Mucosa of rectum (tissue), 2 donors: ENCODE measurements around the gene NBR1.
"Not testable (repeated sequence)": the region's sequence is repeated elsewhere in the genome, so short reads cannot be mapped to it uniquely, and the experiment has no call there.

Experiments used
- H3K27ac ChIP-seq, 2 donors: one replicate each; pipeline ENCODE4 v1.7.0; 2013; ENCODE audit warnings: inconsistent platforms in 2 of 2, low read depth in 2 of 2, low read length in 2 of 2
- H3K27me3 ChIP-seq, 2 donors: one replicate each; pipeline ENCODE4 v1.7.0; 2013; ENCODE audit warnings: low read length in 2 of 2; ENCODE audit not compliant: control insufficient read depth in 2 of 2, insufficient read depth in 2 of 2
- H3K36me3 ChIP-seq, 2 donors: one replicate each; pipeline ENCODE4 v1.7.0; 2013; ENCODE audit warnings: low read length in 2 of 2; ENCODE audit not compliant: control insufficient read depth in 2 of 2, insufficient read depth in 2 of 2
- H3K4me1 ChIP-seq, 2 donors: one replicate each; pipeline ENCODE4 v1.7.0; 2013; ENCODE audit warnings: low read length in 2 of 2, mild to moderate bottlenecking in 1 of 2; ENCODE audit not compliant: control insufficient read depth in 2 of 2, insufficient read depth in 2 of 2
- H3K4me3 ChIP-seq, 2 donors: one replicate each; pipeline ENCODE4 v1.7.0; 2013; ENCODE audit warnings: low read length in 2 of 2
- H3K9ac ChIP-seq, 2 donors: one replicate each; pipeline ENCODE4 v1.7.0; 2013; ENCODE audit warnings: low read length in 2 of 2, low read depth in 1 of 2, mild to moderate bottlenecking in 1 of 2
- H3K9me3 ChIP-seq, 2 donors: one replicate each; pipeline ENCODE4 v1.7.0; 2013; ENCODE audit warnings: low read length in 2 of 2; ENCODE audit not compliant: control insufficient read depth in 2 of 2
- donor health status: healthy.
- donor health status: Normal muscosa, but diverticular disease.

The NBR1 gene

DNA sequence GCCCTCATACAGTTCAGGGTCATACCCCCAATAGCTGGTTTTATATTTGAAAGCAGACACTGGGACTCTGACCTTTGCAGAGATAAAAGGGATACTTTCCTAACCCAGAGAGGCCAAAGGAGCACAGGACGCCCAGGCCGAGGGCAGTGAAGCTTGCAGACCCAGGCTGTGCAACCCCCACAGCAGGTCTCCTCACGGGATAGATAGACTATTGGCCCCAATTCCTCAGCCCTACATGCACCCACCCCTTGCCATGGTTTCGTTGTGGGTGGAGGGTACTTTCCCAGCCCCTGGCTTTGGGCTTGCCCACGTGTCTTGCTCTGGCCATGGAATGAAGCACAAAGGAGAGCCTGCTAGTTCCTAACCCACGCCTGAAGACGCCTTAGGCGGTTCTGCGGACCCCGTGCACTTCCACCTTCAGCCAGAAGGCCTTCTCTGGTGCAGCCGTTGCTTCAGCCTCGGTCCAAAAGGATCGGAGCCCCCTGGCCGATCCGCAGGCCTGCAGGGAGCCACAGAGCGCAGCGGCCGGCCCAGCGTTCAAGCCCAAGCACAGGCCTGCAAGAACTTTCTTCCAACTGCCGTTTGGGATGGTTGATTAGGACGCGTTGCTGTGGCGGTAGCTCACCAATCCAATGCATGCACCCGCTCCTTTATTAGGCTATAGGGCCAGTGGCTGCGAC is 36.1 kb upstream of the NBR1 start:
- Histone ChIP-seq H3K36me3 (peaks cover 12 to 17% of the 10 kb centered on the region in 2 donors), H3K4me3 (no peak overlapping the region), H3K4me1 (no peaks in the 10 kb centered on the region), H3K27ac (no peak overlapping the region), H3K27me3 (no peaks in the 10 kb centered on the region), H3K9me3 (no peaks in the 10 kb centered on the region), H3K9ac (no peak overlapping the region)

DNA sequence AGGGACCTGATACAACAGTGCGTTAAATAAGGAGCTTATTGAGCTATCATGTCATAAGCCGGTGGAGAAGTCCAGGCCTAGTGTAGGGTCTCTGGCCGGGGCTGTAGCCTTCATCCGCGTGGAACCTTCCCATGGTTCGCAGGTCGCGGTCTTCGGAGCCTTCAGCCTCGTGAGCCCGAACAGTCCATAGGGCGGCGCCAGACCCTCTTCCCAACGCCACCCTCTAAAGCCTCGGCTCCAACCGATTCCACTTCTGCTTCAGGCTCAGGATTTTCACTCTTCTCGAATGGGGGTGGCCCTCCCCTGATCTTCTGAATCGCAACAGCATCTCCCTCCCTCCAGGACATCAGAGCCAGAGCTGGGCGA is 35.6 kb upstream of the NBR1 start:
- Histone ChIP-seq H3K27ac (no peak overlapping the region), H3K36me3 (peaks cover 12 to 17% of the 10 kb centered on the region in 2 donors), H3K4me3 (no peak overlapping the region), H3K4me1 (no peaks in the 10 kb centered on the region), H3K9ac (no peak overlapping the region), H3K27me3 (no peaks in the 10 kb centered on the region), H3K9me3 (no peaks in the 10 kb centered on the region)

DNA sequence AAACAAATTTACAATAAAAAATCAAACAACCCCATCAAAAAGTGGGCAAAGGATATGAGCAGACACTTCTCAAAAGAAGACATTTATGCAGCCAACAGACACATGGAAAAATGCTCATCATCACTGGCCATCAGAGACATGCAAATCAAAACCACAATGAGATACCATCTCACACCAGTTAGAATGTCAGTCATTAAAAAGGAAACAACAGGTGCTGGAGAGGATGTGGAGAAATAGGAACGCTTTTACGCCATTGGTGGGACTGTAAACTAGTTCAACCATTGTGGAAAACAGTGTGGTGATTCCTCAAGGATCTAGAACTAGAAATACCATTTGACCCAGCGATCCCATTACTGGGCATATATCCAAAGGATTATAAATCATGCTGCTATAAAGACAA is 34.4 kb upstream of the NBR1 start:
- H3K9me3 ChIP-seq, H3K9ac ChIP-seq, H3K27me3 ChIP-seq, H3K27ac ChIP-seq, H3K4me3 ChIP-seq, H3K4me1 ChIP-seq: not testable (repeated sequence)
- H3K36me3 ChIP-seq = peaks cover 12 to 14% of the 10 kb centered on the region in 2 donors

DNA sequence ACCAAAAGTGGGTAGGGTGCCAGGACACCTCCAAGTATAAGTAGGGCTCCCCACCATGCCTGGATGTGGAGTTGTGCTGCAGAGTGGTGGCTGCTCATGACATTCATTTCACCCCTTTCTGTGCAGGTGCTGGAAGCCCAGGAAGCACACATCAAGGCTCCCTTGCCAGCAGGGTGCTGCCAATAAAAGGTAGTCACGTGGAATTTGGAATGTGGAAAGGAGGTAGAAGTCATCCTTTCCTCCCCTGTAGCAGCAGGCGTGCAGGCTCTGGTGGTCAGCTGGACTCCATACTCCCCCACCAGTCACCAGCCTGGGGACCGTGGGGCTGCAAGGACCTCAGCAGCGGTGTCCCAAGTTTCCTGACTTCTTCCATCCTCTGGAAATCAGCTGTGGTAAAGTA is 32.5 kb upstream of the NBR1 start:
- not testable (repeated sequence) for H3K36me3 ChIP-seq, H3K27me3 ChIP-seq, H3K27ac ChIP-seq, H3K9me3 ChIP-seq, H3K9ac ChIP-seq, H3K4me1 ChIP-seq, H3K4me3 ChIP-seq

DNA sequence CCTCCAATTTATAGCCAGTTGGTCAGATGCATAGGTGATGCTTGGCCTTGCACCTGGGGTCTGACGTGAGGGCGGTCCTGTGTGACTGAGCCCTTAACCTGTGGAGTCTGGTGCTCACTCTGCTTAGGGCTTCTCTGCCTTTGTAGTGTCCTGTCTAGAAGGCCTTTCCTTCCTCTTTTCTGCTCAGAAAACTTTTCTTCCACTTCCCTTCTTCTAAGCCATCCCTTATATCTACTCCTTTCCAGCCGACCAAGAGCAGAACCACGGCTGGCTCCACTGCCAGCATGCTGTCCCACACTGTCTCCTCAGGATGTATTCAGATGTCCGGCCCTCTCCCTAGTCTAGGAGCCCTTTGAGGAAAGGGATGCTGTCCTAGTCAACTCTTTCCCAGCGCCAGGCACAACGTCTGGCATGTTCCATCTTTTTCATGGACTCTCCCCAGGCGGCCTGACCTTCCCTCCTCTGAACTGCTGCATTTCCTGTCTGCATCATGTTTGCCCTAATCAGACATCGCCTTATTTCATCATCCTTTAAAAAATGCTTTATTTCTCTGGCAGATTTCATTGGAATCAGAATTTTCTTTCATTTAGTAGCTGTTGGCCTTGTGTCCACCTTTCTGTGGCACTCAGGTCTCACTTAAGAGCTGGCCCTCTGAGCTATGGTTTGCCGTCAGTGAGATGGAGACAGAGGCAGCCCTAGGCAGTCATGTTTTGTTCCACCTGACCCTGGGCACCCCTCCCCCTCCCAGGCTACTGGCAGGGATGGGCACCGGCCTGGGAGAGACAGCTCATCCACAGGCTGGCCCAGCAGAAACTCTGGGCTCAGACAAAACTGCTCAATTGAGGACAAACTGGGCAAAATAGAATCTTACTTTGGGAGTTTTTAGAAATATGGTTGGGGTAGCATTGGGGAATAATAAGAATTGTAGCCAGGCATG is 30.4 kb upstream of the NBR1 start:
- Histone ChIP-seq H3K9ac (no peak overlapping the region), H3K36me3 (peaks cover 0 to 3% of the 10 kb centered on the region in 2 donors), H3K27ac (no peak overlapping the region), H3K4me3 (no peak overlapping the region), H3K27me3 (no peaks in the 10 kb centered on the region), H3K9me3 (no peaks in the 10 kb centered on the region), H3K4me1 (no peaks in the 10 kb centered on the region)

DNA sequence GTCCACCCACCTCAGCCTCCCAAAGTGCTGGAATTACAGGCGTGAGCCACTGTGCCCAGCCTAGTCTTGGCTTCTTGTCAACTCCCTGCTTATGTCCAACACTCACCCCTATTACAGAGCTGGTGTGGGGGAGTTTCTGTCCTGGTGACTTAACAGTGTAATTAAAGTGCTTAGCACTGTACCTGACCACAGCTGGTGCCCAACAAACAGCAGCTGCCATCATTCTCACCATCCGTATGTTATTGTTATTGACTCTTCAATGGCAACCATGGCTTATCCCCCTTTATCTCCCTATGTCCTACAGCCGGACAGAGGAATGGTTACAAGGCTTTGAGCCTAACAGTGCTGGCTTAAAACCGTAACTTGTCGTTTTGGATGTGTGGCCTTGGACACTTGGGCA is 28.9 kb upstream of the NBR1 start:
- H3K27ac ChIP-seq = no peak overlapping the region
- no peaks in the 10 kb centered on the region for H3K27me3 ChIP-seq
- H3K9ac ChIP-seq = no peak overlapping the region
- no peak overlapping the region for H3K4me3 ChIP-seq
- H3K9me3 ChIP-seq = no peaks in the 10 kb centered on the region
- H3K36me3 ChIP-seq = peaks cover 0 to 3% of the 10 kb centered on the region in 2 donors
- H3K4me1 ChIP-seq = no peaks in the 10 kb centered on the region

DNA sequence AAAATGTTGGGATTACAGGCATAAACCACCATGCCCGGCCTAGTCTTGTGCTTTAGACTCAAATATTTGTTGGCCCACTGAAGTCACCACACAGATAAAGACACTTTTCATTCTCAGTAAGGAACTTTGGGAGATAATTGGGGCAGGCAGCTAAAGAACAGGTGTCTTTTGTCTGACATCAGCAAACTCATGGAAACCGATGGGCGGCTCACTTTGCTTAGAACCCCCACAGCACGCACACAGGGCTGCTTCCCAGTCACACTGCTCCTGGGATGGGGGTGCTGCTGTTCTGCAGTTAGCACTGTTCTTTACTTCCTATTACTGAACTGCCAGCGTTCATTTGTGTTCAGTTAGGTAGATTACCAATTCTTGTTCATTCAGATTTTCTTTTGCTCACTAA is 27.8 kb upstream of the NBR1 start:
- no peak overlapping the region for H3K9ac ChIP-seq
- no peaks in the 10 kb centered on the region for H3K27me3 ChIP-seq
- H3K36me3 ChIP-seq = peaks cover 0 to 4% of the 10 kb centered on the region in 2 donors
- no peaks in the 10 kb centered on the region for H3K9me3 ChIP-seq
- H3K4me1 ChIP-seq = no peaks in the 10 kb centered on the region
- H3K4me3 ChIP-seq = no peak overlapping the region
- no peak overlapping the region for H3K27ac ChIP-seq

DNA sequence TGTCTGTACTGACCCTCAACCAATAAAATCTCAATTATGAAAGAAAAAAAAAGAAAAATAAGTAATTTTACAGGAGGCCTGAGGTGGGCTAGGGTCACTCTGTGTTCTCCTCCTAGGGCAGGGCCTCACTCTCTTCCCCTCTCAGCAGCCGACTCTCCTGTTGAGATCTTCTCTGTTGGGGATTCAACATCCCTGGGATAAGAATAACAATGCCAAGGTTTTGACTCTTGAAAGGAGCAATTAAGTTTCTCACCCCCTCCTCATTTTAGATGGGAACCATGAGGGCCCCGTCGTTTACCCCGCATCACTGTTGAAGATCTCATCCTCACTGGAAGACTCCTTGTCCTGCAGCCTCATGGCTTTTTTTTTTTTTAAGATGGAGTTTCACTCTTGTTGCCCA is 24.4 kb upstream of the NBR1 start:
- Histone ChIP-seq H3K4me1 (no peaks in the 10 kb centered on the region), H3K4me3 (no peak overlapping the region), H3K27me3 (no peaks in the 10 kb centered on the region), H3K36me3 (peaks cover 0 to 7% of the 10 kb centered on the region in 2 donors), H3K9ac (no peak overlapping the region), H3K9me3 (no peaks in the 10 kb centered on the region), H3K27ac (no peak overlapping the region)

DNA sequence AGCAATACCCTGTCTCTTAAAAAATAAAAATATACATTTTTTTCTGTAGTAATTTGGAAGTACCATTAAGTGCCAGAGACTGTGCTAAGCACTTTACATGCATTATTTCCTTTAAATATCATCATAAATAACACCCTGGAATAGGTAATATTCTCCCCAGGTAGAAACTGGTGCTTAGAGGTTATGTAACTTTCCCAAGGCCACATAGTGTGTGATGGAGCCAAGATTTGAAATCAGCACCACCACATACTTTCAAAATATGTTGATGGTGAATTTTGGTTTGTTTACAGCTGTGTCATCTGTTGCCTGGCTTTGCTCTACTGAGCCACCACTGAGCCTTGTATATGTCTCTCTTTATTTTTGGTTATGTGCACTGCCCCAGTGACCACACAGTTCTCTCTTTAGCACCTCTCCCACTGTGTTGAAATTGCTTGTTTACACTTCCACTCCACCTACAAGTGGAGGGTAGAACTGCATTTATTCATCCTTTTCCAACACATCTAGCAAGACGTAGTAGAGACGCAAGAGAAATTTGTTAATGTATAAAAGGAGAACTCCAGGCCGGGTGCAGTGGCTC is 19.0 kb upstream of the NBR1 start:
- Histone ChIP-seq H3K4me1 (no peaks in the 10 kb centered on the region), H3K27me3 (no peaks in the 10 kb centered on the region)

DNA sequence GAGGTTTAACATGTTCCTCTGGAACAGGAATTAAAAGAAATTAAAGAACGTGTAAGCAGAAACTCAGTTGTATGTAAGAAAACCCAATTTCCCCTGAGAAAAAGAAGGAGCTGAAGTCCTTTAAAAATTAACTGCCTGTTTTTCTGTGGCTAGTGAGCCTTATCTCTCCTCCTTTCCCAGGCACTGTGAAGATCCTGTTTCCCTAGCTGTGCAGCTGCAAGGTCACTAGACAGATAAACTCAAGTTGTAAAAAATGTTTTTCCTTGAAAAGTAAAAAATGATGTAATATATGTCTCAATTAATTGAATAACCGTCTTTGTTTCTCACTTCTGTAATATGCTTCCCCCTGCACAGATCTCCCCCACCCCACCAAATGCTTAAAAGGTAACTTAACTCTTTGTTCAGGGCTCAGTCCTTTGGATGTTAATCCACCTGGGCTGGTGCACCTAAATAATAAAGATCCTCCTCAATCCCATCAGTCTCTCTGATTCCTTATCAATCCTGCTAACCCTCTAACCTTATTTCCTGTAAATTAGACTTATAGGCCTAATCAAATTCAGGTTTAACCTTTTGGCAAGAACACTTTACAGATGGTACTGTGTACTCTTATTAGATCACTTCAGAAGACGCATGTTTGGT is 17.7 kb upstream of the NBR1 start:
- not testable (repeated sequence) for H3K4me1 ChIP-seq, H3K36me3 ChIP-seq, H3K4me3 ChIP-seq, H3K9me3 ChIP-seq, H3K27me3 ChIP-seq, H3K27ac ChIP-seq, H3K9ac ChIP-seq

More for the DNA sequence above, 19.0 kb upstream of the NBR1 start:
- H3K9ac ChIP-seq = no peak overlapping the region
- no peaks in the 10 kb centered on the region for H3K9me3 ChIP-seq
- H3K27ac ChIP-seq = no peak overlapping the region
- H3K4me3 ChIP-seq = no peak overlapping the region
- peaks cover 0 to 4% of the 10 kb centered on the region in 2 donors for H3K36me3 ChIP-seq
